RWPE2 (cell line): Measurements from ENCODE around the gene DOCK7.
"Not testable (repeated sequence)": the region's sequence is repeated elsewhere in the genome, so short reads cannot be mapped to it uniquely, and the experiment has no call there.

Experiments used
- ATAC-seq: fragments of 200-7000 bp; cut with Tn5 transposase; 3 replicates; pipeline ENCODE4 v1.9.1; 2021; ENCODE audit warnings: low read depth
- DNase-seq: peaks from one replicate; pipeline ENCODE4 v3.0.0-alpha.2; 2020; ENCODE audit warnings: low spot score
- H3K27ac ChIP-seq: fragments of 450-650 bp; 2 replicates; pipeline ENCODE4 v1.5.1; 2017; ENCODE audit warnings: mild to moderate bottlenecking; ENCODE audit not compliant: poor library complexity, severe bottlenecking
- H3K27me3 ChIP-seq: fragments of 250-450 bp; sonication (Bioruptor Pico); 2 replicates; pipeline ENCODE4 v1.5.1; 2021; ENCODE audit warnings: mild to moderate bottlenecking, moderate library complexity; ENCODE audit not compliant: insufficient read depth, poor library complexity, severe bottlenecking
- H3K36me3 ChIP-seq: fragments of 250-450 bp; sonication (Bioruptor Pico); 2 replicates; pipeline ENCODE4 v1.5.1; 2020; ENCODE audit warnings: low read depth, mild to moderate bottlenecking, moderate library complexity
- H3K4me1 ChIP-seq: fragments of 250-450 bp; sonication (Bioruptor Pico); 2 replicates; pipeline ENCODE4 v1.5.1; 2021; ENCODE audit warnings: mild to moderate bottlenecking, moderate library complexity; ENCODE audit not compliant: insufficient read depth, poor library complexity, severe bottlenecking
- H3K4me3 ChIP-seq: fragments of 250-450 bp; sonication (Bioruptor Pico); 2 replicates; pipeline ENCODE4 v1.5.1; 2021; ENCODE audit warnings: mild to moderate bottlenecking, moderate library complexity; ENCODE audit not compliant: severe bottlenecking
- H3K9me3 ChIP-seq: fragments of 250-450 bp; sonication (Bioruptor Pico); 2 replicates; pipeline ENCODE4 v1.5.1; 2021; ENCODE audit warnings: mild to moderate bottlenecking, moderate library complexity; ENCODE audit not compliant: severe bottlenecking
- TF ChIP-seq, protein P1 (sequence below): fragments of 450-650 bp; IDR thresholded peaks from one replicate; pipeline ENCODE4 v1.5.1; 2017; ENCODE audit warnings: mild to moderate bottlenecking, moderate library complexity; ENCODE audit not compliant: poor library complexity, severe bottlenecking

Gene DOCK7

DNA sequence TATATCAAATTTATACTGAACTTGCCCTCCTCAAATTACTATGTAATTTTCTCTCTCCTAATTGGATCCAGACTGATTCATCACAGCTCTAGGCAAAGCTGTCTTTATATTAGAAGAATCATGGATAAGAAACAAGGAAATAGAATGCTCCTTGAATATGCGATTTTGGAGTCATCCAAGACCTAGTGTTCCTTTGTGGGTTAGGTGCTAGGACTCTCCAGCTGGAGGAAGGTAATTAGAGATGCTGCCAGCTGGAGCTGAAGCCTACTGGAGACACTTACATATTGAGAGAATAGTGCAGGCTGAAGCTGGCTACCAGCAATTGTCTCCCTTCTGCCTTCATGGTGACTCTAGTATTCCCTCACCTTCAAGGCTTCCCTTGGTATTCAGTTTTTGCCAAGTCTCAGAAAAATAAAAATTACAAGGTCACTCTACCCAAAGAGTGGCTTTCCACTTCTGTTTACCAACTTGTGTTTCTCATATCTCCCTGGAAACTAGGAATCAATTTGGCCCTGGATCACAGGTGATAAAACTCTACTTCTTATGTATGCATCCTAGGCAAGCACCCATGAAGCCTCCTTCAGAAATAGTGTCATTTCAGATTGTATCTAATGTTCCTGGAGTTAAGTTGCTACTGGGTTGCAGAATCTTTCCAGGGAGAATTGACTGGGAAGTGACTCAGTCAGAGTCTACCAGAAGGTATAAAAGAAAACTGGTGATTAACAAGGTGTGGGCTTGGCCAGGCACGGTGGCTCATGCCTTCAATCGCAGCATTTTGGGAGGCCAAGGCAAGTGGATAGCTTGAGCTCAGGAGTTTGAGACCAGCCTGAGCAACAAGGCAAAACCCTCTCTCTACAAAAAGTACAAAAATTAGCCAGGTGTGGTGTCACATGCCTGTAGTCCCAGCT is 24.4 kb upstream of the DOCK7 start:
- TF ChIP-seq, protein P1, sequence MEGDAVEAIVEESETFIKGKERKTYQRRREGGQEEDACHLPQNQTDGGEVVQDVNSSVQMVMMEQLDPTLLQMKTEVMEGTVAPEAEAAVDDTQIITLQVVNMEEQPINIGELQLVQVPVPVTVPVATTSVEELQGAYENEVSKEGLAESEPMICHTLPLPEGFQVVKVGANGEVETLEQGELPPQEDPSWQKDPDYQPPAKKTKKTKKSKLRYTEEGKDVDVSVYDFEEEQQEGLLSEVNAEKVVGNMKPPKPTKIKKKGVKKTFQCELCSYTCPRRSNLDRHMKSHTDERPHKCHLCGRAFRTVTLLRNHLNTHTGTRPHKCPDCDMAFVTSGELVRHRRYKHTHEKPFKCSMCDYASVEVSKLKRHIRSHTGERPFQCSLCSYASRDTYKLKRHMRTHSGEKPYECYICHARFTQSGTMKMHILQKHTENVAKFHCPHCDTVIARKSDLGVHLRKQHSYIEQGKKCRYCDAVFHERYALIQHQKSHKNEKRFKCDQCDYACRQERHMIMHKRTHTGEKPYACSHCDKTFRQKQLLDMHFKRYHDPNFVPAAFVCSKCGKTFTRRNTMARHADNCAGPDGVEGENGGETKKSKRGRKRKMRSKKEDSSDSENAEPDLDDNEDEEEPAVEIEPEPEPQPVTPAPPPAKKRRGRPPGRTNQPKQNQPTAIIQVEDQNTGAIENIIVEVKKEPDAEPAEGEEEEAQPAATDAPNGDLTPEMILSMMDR: no peak
- peak; percentile 84 for ATAC-seq
- Histone ChIP-seq H3K27me3 (no peaks in the 10 kb centered on the region), H3K4me1 (peaks cover 6% of the 10 kb centered on the region), H3K36me3 (no peaks in the 10 kb centered on the region), H3K9me3 (no peaks in the 10 kb centered on the region), H3K4me3 (no peak overlapping the region), H3K27ac (no peak overlapping the region)
- DNase-seq: no peak

DNA sequence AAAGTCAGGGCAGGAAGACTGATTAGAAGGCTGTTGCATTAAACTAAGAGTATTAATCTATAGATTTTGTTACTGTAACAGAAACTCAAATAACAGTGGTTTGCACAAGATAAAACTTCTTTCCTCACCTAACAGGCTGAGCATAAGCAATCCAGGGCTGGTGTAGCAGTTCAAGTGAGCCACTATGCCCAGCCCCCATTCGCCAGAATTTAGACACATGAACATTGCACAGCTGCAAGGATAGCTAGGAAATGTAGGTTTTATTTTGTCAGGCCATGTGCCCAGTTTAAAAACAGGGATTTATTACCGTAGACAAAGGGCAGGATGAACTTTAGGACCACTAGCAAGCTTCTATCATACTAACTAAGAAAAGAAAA is 19.5 kb upstream of the DOCK7 start:
- no peaks in the 10 kb centered on the region for H3K36me3 ChIP-seq
- H3K27me3 ChIP-seq: no peaks in the 10 kb centered on the region
- TF ChIP-seq, protein P1: no peak
- ATAC-seq (no peak), DNase-seq (no peak)
- H3K4me1 ChIP-seq: no peaks in the 10 kb centered on the region
- no peak overlapping the region for H3K4me3 ChIP-seq
- H3K27ac ChIP-seq: no peak overlapping the region
- no peaks in the 10 kb centered on the region for H3K9me3 ChIP-seq

GRCh38 chr1:62706985-62707743 is 19.0 kb upstream of the DOCK7 start:
- no peaks in the 10 kb centered on the region for H3K27me3 ChIP-seq
- TF ChIP-seq, protein P1: no peak
- no peak overlapping the region for H3K4me3 ChIP-seq
- H3K4me1 ChIP-seq: no peaks in the 10 kb centered on the region
- H3K36me3 ChIP-seq: no peaks in the 10 kb centered on the region
- DNase-seq: no peak
- H3K9me3 ChIP-seq: no peaks in the 10 kb centered on the region
- no peak for ATAC-seq
- no peak overlapping the region for H3K27ac ChIP-seq

GRCh38 chr1:62698161-62698560 is 10.0 kb upstream of the DOCK7 start:
- H3K27ac ChIP-seq, ATAC-seq: not testable (repeated sequence)

GRCh38 chr1:62694479-62694878 is 6.3 kb upstream of the DOCK7 start:
- not testable (repeated sequence) for H3K4me3 ChIP-seq, ATAC-seq, H3K27ac ChIP-seq, H3K27me3 ChIP-seq, H3K36me3 ChIP-seq, DNase-seq, H3K9me3 ChIP-seq
- peaks cover 13% of the 10 kb centered on the region for H3K4me1 ChIP-seq

More at GRCh38 chr1:62698161-62698560, 10.0 kb upstream of the DOCK7 start:
- H3K9me3 ChIP-seq, H3K4me1 ChIP-seq, DNase-seq, H3K27me3 ChIP-seq, H3K4me3 ChIP-seq, H3K36me3 ChIP-seq: not testable (repeated sequence)
